GM18861 (cell line): Measurements from ENCODE around the gene ITGB2.
"Not testable (repeated sequence)": the region's sequence is repeated elsewhere in the genome, so short reads cannot be mapped to it uniquely, and the experiment has no call there.

Source experiments
- ATAC-seq: cut with Tn5 transposase; IDR thresholded peaks from one replicate; pipeline ENCODE4 v1.9.1; 2021; ENCODE audit not compliant: unreplicated experiment

ITGB2 gene

GRCh38 chr21:44887126-44887806, 33.4 kb downstream of the ITGB2 start:
- no peak for ATAC-seq

GRCh38 chr21:44886113-44887075, 34.3 kb downstream of the ITGB2 start:
- ATAC-seq = no peak

DNA sequence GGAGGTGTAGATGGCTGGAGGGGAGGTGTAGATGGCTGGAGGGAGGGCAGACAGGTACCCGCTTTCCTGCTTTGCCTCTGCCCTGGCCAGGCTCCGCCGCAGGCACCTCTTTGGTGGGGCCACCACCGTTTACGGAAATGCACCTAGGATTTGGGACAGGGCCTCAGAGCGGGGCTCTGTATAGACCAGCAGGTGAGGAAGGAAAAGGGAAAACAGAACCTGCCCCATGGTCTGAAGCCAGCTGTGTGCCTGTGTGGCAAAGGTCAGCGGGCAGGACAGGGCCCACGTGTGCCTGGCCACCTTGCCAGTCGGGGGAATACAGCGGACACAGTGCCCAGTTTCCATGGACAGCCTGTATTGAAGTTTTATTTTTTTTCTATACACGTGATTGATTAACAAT, 35.1 kb downstream of the ITGB2 start:
- ATAC-seq = no peak

- ATAC-seq = no peak
Observed at GRCh38 chr21:44884097-44884496, 36.6 kb downstream of the ITGB2 start.

GRCh38 chr21:44883250-44883649, 37.4 kb downstream of the ITGB2 start:
- ATAC-seq = no peak

GRCh38 chr21:44881198-44881872, 39.4 kb downstream of the ITGB2 start:
- no peak for ATAC-seq

DNA sequence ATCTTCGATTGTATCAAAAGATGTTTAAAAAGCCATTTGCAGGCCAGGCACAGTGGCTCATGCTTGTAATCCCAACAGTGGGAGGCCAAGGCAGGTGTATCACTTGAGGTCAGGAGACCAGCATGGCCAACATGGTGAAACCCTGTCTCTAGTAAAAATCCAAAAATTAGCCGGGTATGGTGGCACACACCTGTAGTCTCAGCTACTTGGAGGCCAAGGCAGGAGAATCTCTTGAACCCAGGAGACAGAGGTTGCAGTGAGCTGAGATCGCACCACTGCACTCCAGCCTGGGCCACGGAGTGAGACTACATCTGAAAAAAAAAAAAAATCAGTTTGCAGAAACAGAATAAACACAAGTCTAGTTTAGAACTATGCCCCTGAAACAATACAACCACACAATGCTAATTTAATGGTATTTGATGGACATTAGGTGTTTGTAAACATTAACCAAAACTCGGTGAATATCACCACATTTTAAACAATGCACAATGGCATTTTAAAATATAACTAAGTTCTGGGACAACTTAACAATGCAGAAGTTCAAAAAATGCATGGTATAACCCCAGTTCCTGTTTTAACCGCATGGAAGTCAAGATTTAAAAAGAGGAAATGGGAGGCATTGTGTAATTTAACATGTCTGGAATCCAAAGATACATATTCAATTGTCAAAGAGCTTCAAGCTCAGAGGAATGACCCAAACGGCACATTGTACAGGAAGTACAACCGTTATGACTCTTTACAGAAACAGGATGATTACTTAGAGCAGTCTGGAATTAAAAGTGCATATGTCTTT, 40.1 kb downstream of the ITGB2 start:
- no peak for ATAC-seq

DNA sequence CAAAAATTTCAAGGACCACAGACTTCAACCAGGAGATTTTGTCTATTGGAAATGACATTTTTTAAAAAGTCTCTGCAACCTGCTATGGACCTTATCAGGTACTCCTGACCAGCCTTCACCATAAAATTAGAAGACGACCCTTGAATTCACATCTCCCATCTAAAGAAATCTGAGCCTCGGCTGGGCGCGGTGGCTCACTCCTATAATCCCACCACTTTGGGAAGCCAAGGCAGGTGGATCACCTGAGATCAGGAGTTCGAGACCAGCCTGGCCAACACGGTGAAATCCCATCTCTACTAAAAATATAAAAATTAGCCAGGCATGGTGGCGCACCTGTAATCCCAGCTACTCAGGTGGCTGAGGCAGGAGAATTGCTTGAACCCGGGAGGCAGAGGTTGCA, 41.5 kb downstream of the ITGB2 start:
- ATAC-seq = not testable (repeated sequence)

DNA sequence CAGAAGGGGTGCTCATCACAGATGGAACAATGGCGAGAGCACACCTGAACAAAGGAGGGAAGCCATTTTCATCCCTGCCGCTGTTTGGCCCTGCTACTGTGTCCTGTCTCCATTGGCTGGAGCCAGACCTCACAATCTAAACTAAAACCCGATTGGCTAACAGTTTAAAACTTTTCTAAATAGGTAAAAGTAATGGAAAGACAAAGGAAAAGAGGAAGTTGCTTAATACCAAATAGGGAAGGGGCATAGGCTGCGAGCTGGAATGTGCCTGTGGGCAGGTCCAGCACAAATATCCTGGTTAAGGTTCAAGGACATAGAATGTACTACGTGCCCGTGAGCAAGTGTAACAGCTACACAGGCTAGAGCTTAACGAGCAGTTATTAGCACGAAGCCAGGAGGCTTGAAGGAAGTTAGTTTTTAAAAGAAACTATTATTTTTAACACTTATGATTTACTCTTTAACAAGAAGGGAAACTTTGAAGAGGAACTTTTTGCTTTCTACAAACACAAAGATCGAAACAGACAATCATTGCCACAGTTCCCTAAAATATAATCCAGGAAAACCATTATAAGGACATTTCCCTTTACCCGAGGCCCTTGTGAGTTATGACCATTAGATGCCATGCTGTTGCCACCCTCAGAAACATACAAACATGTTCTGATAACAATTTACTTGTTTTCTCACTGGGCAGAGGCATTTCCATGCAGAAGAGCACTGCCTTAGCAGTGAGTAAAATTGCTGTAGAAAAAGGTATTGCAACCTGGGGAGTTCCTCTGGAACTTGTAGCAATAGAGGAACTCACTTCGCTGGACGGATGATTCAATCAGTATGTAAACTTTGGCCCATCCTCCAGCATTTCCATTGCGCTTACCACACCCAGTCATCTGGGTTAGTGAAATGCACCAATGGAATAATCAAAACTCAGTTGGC, 42.4 kb downstream of the ITGB2 start:
- ATAC-seq = no peak

GRCh38 chr21:44876849-44877575, 43.7 kb downstream of the ITGB2 start:
- no peak for ATAC-seq

- ATAC-seq = no peak
Observed at GRCh38 chr21:44875316-44875700, 45.4 kb downstream of the ITGB2 start.

DNA sequence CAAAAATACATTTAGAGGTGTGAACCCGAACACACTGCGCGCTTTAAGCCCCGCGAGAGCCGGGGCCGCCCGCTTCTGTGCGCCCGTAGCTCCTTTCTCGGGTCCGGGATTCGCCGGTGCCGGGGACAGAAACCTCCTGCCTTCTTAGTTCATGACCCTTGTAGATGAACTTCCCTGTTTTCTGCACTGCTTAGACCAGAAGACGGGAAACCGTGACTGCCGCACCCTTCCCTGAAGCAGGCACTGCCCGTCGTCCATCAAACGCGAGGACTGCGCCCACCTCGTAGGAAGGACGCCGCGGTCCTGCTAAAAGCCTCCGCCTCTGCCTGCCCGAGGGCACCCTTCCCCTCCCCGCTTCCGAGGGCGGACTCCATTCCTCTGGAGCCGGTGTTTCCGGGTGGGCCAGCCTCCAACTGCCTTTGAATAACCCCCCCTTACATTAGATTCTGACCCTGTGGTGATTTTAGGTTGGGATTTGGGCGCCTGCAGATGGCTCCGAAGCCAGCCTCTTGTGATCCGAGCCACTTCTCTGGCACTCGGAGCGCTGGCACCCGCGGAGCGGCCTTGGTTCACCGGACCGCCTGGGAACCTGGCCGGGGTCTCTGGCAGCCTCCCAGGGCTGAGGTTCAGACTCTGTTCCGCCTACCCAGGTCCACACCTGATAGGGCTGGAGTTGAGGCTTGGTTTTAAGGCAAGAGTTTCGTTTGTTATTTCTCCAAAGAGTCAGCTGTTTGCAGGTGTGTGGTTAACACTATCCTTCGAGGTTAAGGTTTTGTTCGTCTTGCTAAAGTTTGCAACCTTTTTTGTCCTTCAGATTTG, 46.0 kb downstream of the ITGB2 start:
- ATAC-seq = no peak

GRCh38 chr21:44874240-44874496, 46.5 kb downstream of the ITGB2 start:
- ATAC-seq = no peak

DNA sequence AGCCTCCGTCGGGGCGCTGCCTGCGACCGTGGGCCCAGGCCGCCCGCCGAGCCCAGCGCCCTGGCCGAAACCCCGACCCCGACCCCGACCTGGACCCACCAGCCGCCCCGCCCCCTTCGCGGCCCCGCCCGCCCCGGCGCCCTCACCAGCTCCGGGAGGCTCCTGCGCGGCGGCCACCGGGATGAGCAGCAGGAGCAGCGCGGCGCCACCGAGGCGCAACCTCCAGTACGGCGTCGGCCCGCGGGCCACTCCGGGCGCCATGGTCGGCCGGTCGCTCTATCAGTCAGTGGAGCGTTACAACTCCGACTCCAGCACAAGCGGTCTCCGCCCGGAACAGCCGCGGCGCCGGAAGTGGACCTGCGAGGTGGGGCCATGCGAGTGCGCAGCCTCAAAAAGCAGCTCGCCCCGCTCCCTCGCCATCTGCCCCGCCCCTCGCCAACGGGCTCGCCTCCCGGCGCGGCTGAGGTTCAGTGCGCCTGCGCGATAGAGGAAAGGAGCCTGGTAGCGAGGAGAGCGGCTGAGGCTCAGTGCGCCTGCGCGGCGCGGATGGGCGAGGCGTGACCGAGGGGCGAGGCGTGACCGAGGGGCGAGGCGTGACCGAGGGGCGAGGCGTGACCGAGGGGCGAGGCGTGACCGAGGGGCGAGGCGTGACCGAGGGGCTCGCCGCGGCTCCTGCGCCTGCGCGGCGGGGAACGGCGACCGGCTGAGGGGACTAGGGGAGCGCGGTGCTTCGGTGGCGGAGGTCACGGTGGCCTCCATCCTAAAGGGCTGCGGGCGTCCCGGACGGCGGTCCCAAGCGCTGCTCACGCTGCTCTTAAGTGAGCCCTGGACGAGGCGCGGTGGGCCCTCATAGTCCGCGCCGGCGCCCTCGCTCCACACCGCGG, 47.1 kb downstream of the ITGB2 start, which contains the start of gene PTTG1IP:
Gene PTTG1IP (minus strand): TSS at position 335 of the 884 bp plus-strand sequence. CDS start 74 bp downstream, at position 261.
- ATAC-seq = peak; percentile 60

GRCh38 chr21:44872649-44873355, 47.9 kb downstream of the ITGB2 start:
- no peak for ATAC-seq

DNA sequence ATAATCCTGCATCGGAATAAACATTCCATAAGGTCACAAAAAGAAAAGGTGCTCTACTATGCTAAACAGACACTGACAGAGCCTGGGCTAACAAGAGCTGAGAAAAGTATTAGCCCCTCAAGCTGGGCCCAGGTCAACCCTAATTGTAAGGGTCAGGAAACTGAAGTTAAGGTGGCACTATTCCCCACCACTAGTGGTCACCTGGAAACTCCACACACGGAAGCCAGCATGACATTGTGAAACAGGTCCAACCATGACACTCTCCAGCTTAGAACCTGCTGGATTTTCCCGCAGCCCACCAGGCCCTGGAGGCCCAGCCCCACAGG, 48.4 kb downstream of the ITGB2 start:
- ATAC-seq = no peak
